GM18858 (cell line): Measurements from ENCODE around the gene ZNRD2.

Experiments
- ATAC-seq: cut with Tn5 transposase; IDR thresholded peaks from one replicate; pipeline ENCODE4 v1.9.1; 2021; ENCODE audit not compliant: unreplicated experiment

The ZNRD2 gene

GRCh38 chr11:65586247-65586630 is 16.0 kb downstream of the ZNRD2 start:
- ATAC-seq: no peak

- no peak for ATAC-seq
Observed at GRCh38 chr11:65586676-65587075, 16.4 kb downstream of the ZNRD2 start.

GRCh38 chr11:65588199-65589054 is 18.1 kb downstream of the ZNRD2 start:
- peak; percentile 57 for ATAC-seq

GRCh38 chr11:65589444-65590239 is 19.4 kb downstream of the ZNRD2 start:
- ATAC-seq: no peak

GRCh38 chr11:65590240-65590738 is 20.0 kb downstream of the ZNRD2 start:
- ATAC-seq: no peak

DNA sequence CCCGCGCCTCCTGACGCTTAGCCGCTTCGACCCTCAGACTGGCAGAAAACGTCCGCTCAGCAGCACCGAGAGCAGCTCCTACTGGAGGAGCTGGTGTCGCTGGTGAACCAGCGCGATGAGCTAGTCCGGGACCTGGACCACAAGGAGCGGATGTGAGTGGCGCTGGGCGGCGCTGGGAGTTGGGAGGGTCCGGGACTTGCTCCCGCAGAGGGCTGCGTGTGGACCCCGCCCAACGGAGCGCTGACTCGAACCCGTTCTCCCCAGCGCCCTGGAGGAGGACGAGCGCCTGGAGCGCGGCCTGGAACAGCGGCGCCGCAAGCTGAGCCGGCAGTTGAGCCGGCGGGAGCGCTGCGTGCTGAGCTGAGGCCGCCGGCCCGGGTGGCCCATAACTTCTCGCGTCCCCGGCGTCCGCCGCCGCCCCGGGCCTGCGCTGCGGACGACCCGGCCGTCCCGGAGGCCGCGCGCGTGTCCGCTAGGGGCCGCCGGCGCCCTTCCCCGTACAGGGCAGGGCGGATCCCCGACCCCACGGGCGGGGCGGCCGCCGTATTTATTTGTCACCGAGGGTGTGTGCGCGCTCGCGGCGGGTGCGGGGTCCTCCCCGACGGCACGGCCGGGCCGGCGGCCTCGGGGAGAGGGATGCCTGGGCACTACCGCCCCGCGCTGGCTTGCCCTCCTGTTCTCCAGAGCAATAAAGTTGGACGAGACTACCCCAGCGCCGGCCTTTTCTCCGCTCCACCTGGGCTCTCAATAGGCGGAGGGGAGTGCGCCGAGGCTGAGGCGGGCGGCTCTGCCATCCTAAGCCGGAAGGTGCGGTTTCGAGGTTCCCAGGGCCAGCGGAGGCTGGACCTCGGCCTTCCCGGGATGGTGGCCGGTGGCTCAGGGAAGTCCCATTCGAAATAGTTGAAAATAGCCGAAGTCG is 21.9 kb downstream of the ZNRD2 start:
- no peak for ATAC-seq

GRCh38 chr11:65592858-65593517 is 22.7 kb downstream of the ZNRD2 start:
- ATAC-seq: no peak

DNA sequence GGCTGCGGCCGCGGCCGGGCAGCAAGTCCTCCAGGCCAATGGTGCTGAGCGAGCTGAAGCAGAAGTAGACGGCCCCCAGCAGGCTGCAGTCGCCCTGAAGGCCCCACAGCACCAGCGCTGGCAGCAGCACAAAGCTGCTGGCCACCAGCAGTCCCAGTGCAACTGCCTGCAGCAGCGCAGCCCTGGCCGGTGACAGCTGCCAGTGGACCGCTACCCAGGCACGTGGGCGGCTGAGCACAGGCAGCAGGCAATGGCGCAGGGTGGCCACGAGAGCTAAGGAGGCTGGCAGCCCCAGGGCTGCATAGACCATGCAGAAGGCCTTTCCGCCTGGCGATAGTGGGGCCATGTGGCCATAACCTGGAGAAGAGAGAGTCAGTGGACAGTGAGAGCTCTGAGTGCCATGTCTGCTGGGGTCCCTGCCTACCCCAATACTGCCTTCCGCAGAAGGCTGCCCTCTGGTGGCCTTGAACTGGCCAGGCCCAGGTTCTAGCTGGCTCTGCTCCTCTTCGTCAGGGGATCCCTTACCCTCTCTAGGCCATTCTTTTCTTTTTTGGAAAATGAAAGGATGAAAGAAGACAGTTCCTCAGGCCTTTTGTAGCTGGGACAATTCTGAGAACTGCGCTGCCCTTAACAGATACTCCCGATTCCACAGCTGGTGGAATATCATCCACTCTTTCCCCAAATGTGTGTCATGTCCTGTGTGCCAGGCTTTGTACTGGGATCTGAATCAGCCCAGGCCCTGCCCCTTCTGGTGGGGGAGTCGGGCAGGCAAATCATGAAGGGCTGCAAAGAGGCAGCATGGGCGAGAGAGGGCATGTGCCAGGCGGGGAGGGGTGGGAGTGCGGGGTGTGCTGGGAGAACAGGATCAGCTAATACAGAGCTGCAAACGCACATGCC is 23.5 kb downstream of the ZNRD2 start:
- ATAC-seq: no peak

DNA sequence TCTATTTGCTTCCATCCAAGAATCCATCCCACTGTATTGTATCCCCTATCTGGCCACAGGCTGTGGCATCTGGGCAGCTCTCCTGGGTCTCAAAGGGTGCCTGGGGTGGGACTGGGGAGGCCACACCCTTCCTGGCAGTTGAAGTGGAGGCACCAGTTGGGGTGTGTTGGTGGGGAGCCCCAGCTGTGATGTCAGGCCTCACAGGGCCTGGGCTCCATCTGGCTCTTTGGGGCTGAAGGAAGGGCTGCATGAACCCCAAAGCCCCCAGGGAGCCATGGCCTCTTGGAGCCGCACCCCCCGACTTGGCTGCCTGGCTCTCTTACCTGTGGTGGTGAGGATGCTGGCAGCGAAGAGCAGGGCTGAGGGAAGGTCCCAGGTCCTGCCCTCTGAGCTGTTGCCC is 24.9 kb downstream of the ZNRD2 start:
- ATAC-seq: no peak

DNA sequence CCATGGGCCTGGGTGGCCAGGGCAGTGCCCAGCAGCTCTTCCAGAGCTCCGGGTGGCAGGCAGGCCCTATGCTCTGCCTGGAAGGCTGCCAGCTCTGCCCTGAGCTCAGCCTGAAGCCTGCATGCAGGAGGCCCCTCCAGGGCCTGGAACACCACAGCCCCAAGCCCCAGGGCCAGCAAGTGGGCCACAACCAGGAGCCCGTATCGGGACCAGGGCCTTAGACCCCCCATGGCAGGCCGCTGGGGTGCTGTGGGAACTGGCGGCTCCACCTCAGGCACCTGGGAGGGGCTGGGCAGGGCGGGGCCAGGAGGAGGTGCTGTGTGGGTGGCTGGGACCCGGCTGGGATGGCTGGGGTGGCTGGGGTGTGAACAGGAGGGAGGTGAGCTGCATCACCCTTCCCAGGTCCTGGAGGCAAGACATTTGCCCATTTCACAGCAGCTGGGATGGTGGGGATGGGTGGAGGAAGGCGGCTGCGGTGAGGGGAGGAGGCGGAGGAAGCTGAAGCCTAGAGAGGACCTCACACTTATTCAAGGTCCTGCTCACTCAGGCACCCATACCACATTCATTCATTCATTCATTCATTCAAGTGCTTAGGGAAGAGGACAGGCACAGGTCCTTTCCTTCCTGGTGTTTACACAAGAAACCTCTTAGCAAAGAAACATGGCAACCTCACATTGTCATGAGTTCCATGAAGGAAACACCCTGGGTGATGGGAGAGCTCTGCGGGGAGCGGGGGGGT is 25.4 kb downstream of the ZNRD2 start, which contains the start of gene KCNK7:
Gene KCNK7 (minus strand): TSS at position 258 of the 739 bp plus-strand sequence. CDS start 28 bp downstream, at position 230.
- ATAC-seq: no peak

DNA sequence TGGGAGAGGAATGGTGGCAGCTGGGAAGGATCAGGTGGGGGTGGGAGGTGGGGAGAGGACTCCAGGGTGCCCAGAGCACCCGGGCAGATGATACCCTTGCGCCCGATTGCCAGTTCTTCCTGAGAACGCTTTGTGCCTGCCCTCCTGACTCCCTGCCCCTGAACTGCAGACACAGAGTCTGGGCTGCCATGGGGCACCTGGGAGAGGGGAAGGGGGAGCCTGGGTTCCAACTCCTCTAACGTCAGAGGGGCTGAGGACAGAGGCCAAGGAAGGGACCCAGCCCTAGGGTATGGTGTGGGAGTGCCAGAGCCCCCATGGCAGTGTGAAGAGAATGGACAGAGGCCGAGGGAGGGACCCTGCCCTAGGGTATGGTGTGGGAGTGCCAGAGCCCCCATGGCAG is 26.2 kb downstream of the ZNRD2 start:
- no peak for ATAC-seq

DNA sequence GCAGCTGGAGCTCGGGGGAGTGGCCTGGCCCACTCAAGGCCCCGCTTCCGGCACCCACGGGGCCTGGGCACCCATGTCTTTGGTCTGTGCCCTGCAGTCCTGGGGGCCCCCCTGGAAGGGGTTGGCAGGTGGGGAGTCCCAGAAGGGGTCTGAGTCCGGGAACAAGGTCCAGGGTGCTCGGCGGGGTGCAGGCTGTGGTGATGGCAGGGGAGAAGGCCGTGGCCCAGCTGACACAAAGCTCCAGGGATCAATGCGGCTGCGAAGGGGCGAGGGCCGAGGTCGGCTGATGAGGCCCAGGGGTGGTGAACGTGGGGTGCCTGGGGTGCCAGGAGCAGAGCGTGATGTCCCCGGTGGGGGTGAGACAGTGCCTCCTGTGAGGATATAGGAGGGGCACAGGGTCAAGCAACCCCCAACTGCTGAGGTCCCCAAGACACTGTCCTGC is 28.0 kb downstream of the ZNRD2 start:
- no peak for ATAC-seq

GRCh38 chr11:65599216-65599954 is 29.1 kb downstream of the ZNRD2 start:
- ATAC-seq: no peak

DNA sequence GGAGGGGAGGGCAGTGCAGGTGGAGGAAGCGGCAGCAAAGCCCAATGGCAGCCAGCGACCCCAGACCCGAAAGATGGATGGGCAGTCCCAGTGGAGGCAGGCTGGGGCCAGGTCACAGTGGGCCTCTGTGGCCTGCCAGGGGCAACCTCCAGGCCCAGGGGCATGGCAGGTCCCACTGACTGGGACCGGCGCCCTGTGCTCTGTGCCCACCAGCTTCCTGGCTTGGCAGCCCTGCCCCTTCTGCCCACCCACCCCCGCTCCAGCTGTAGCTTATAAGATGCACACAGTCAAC is 29.6 kb downstream of the ZNRD2 start:
- no peak for ATAC-seq

- ATAC-seq: no peak
Observed at GRCh38 chr11:65604258-65604657, 34.0 kb downstream of the ZNRD2 start.

DNA sequence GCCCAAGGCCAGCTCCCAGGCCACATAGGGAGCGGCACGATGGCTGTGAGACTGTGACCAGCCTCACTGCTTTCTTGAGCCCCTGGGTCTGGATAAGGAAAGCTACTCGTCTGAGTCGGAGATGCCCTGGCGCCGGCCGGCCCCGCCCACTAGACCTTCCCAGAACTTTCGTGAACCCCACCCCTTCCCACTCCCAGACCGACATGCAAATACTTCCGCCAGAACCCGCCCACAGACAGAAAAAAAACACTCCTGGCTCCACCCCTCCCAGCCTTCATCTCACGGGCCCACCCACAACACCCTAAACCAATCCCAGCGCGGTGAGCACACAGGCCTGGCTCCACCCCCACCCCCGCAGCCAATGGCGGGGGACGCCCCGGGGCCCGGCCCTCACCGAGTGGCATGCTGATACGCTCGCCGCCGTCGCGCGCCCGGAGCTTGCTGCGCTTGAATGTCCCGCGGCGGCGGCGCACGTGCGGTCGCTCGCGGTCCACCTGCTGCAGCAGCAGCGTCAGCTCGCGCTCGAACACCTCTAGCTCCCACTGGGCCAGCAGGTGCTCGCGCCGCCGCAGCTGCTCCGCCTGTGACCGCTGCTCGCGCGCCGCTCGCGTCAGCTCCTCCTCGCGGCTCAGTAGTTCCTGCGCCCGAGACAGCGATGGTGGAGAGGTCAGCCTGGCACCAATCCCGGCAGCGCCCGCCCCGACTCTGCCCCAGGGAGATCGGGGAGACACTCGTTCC is 36.8 kb downstream of the ZNRD2 start:
- no peak for ATAC-seq
